ENCODE data around the gene MVB12B.

MVB12B gene

GRCh38 chr9:126404459-126404858 lies 77.8 kb downstream of the MVB12B start:
- no peak overlapping the region for H3K4me3 ChIP-seq (replicated peaks; ENCODE audit: insufficient read depth, low read length)
- H3K27me3 ChIP-seq (ENCODE audit: insufficient read depth, poor library complexity, severe bottlenecking): no peaks in the 10 kb centered on the region
- TF ChIP-seq CTCF (IDR thresholded peaks at IDR 0.05; ENCODE audit: insufficient read depth, low read length) (no peak), REST (IDR thresholded peaks at IDR 0.05; ENCODE audit: insufficient replicate concordance, low read depth) (no peak), GABPA (IDR thresholded peaks at IDR 0.05; ENCODE audit: low read depth) (no peak), SPI1 (IDR thresholded peaks at IDR 0.05; ENCODE audit: borderline replicate concordance, low read depth) (no peak), POLR2AphosphoS5 (IDR thresholded peaks at IDR 0.05; ENCODE audit: low read depth) (no peak)
- H3K27ac ChIP-seq (replicated peaks): no peak overlapping the region
- DNase-seq (ENCODE audit: low read depth in 1 of 2, low spot score in 1 of 2): no peak

- DNase-seq (ENCODE audit: low read depth in 1 of 2, low spot score in 1 of 2): no peak
- Histone ChIP-seq H3K27me3 (ENCODE audit: insufficient read depth, poor library complexity, severe bottlenecking) (no peaks in the 10 kb centered on the region), H3K4me3 (replicated peaks; ENCODE audit: insufficient read depth, low read length) (no peak overlapping the region), H3K27ac (replicated peaks) (no peak overlapping the region)
- TF ChIP-seq CTCF (IDR thresholded peaks at IDR 0.05; ENCODE audit: insufficient read depth, low read length): no peak
- no peak for TF ChIP-seq REST (IDR thresholded peaks at IDR 0.05; ENCODE audit: insufficient replicate concordance, low read depth)
- no peak for TF ChIP-seq POLR2AphosphoS5 (IDR thresholded peaks at IDR 0.05; ENCODE audit: low read depth)
- TF ChIP-seq SPI1 (IDR thresholded peaks at IDR 0.05; ENCODE audit: borderline replicate concordance, low read depth): no peak
Measured at GRCh38 chr9:126406075-126406667, 79.5 kb downstream of the MVB12B start.

- H3K27me3 ChIP-seq (ENCODE audit: insufficient read depth, poor library complexity, severe bottlenecking): no peaks in the 10 kb centered on the region
- H3K27ac ChIP-seq (replicated peaks): no peak overlapping the region
- TF ChIP-seq CTCF (IDR thresholded peaks at IDR 0.05; ENCODE audit: insufficient read depth, low read length) (no peak), SPI1 (IDR thresholded peaks at IDR 0.05; ENCODE audit: borderline replicate concordance, low read depth) (no peak), POLR2AphosphoS5 (IDR thresholded peaks at IDR 0.05; ENCODE audit: low read depth) (no peak), REST (IDR thresholded peaks at IDR 0.05; ENCODE audit: insufficient replicate concordance, low read depth) (no peak), GABPA (IDR thresholded peaks at IDR 0.05; ENCODE audit: low read depth) (no peak)
- no peak overlapping the region for H3K4me3 ChIP-seq (replicated peaks; ENCODE audit: insufficient read depth, low read length)
- no peak for DNase-seq (ENCODE audit: low read depth in 1 of 2, low spot score in 1 of 2)
Measured at GRCh38 chr9:126407114-126407870, 80.7 kb downstream of the MVB12B start.
